H9 (cell line): Measurements from ENCODE around the gene PUDP. TPM values are rescaled to one million over a fixed set of nuclear protein-coding genes. Genes with fewer than 3 reads are reported as not detected.

Experiments used
- DNase-seq: peaks from one replicate; pipeline ENCODE4 v3.0.0-alpha.2; 2017
- H2AFZ ChIP-seq: one replicate; pipeline ENCODE4 v1.6.1; 2013; ENCODE audit warnings: mild to moderate bottlenecking, low read length, control low read depth, moderate library complexity
- H2AK5ac ChIP-seq: 2 replicates; pipeline ENCODE4 v1.6.1; 2013; ENCODE audit warnings: low read length, control low read depth, mixed read lengths; ENCODE audit not compliant: insufficient read length
- H2BK120ac ChIP-seq: one replicate; pipeline ENCODE4 v1.6.1; 2013; ENCODE audit warnings: low read depth, mild to moderate bottlenecking, low read length, control low read depth, inconsistent platforms; ENCODE audit not compliant: poor library complexity, severe bottlenecking
- H2BK12ac ChIP-seq: 2 replicates; pipeline ENCODE4 v1.6.1; 2013; ENCODE audit warnings: low read length, control low read depth, mixed read lengths, low read depth; ENCODE audit not compliant: insufficient read length
- H2BK15ac ChIP-seq: 2 replicates; pipeline ENCODE4 v1.6.1; 2013; ENCODE audit warnings: low read depth, low read length, control low read depth
- H2BK20ac ChIP-seq: one replicate; pipeline ENCODE4 v1.6.1; 2013; ENCODE audit warnings: low read depth, mild to moderate bottlenecking, low read length, control low read depth, inconsistent platforms; ENCODE audit not compliant: poor library complexity, severe bottlenecking
- H2BK5ac ChIP-seq: 2 replicates; pipeline ENCODE4 v1.6.1; 2013; ENCODE audit warnings: low read length, control low read depth, mixed read lengths; ENCODE audit not compliant: insufficient read length
- H3K14ac ChIP-seq: 2 replicates; pipeline ENCODE4 v1.6.1; 2013; ENCODE audit warnings: low read length, control low read depth; ENCODE audit not compliant: insufficient read depth
- H3K18ac ChIP-seq: 2 replicates; pipeline ENCODE4 v1.6.1; 2013; ENCODE audit warnings: low read depth, mild to moderate bottlenecking, mixed read lengths, low read length, control low read depth; ENCODE audit not compliant: insufficient read length
- H3K23ac ChIP-seq: 2 replicates; pipeline ENCODE4 v1.6.1; 2013; ENCODE audit warnings: low read length, control low read depth, mixed read lengths, low read depth; ENCODE audit not compliant: insufficient read length
- H3K23me2 ChIP-seq: 2 replicates; pipeline ENCODE4 v1.6.1; 2013; ENCODE audit warnings: low read depth, mild to moderate bottlenecking, mixed read lengths, low read length, control low read depth; ENCODE audit not compliant: insufficient read length, poor library complexity, severe bottlenecking
- H3K27ac ChIP-seq: 2 replicates; pipeline ENCODE4 v1.5.1; 2013; ENCODE audit warnings: low read length, control low read depth, mixed read lengths, low read depth; ENCODE audit not compliant: insufficient read length
- H3K27me3 ChIP-seq: 2 replicates; pipeline ENCODE4 v1.6.1; 2013; ENCODE audit warnings: low read length, control low read depth, inconsistent platforms; ENCODE audit not compliant: insufficient read depth
- H3K4ac ChIP-seq: 2 replicates; pipeline ENCODE4 v1.6.1; 2013; ENCODE audit warnings: low read depth, mild to moderate bottlenecking, control low read depth, inconsistent platforms, low read length, moderate library complexity
- H3K4me1 ChIP-seq: 2 replicates; pipeline ENCODE4 v1.6.1; 2013; ENCODE audit warnings: low read length, control low read depth, inconsistent platforms; ENCODE audit not compliant: insufficient read depth
- H3K4me2 ChIP-seq: 2 replicates; pipeline ENCODE4 v1.6.1; 2013; ENCODE audit warnings: low read length, control low read depth, mixed read lengths; ENCODE audit not compliant: insufficient read length, insufficient read depth
- H3K56ac ChIP-seq: 2 replicates; pipeline ENCODE4 v1.6.1; 2013; ENCODE audit warnings: low read depth, mild to moderate bottlenecking, mixed read lengths, low read length, control low read depth; ENCODE audit not compliant: insufficient read length
- H3K79me1 ChIP-seq: 2 replicates; pipeline ENCODE4 v1.6.1; 2013; ENCODE audit warnings: low read depth, mild to moderate bottlenecking, moderate library complexity, low read length, control low read depth, inconsistent platforms; ENCODE audit not compliant: insufficient read depth, poor library complexity, severe bottlenecking
- H3K79me2 ChIP-seq: 2 replicates; pipeline ENCODE4 v1.6.1; 2013; ENCODE audit warnings: low read length, control low read depth, inconsistent platforms; ENCODE audit not compliant: insufficient read depth
- H3K9ac ChIP-seq: 2 replicates; pipeline ENCODE4 v1.6.1; 2013; ENCODE audit warnings: low read length, control low read depth, mixed read lengths; ENCODE audit not compliant: insufficient read length; ENCODE audit errors: extremely low read depth
- H3K9me3 ChIP-seq: one replicate; pipeline ENCODE4 v1.6.1; 2013; ENCODE audit warnings: low read depth, low read length, inconsistent platforms; ENCODE audit not compliant: control insufficient read depth
- H3T11ph ChIP-seq: one replicate; pipeline ENCODE4 v1.6.1; 2013; ENCODE audit warnings: mild to moderate bottlenecking, low read length, control low read depth, inconsistent platforms
- H4K20me1 ChIP-seq: one replicate; pipeline ENCODE4 v1.6.1; 2013; ENCODE audit not compliant: control insufficient read depth, insufficient read length, insufficient read depth
- H4K5ac ChIP-seq: 2 replicates; pipeline ENCODE4 v1.6.1; 2013; ENCODE audit warnings: low read depth, mild to moderate bottlenecking, mixed read lengths, low read length, control low read depth; ENCODE audit not compliant: insufficient read length
- H4K8ac ChIP-seq: replicated peaks from 2 replicates; pipeline ENCODE4 v1.6.1; 2013; ENCODE audit warnings: low read length, control low read depth, mixed read lengths, low read depth; ENCODE audit not compliant: insufficient read length
- H4K91ac ChIP-seq: 2 replicates; pipeline ENCODE4 v1.6.1; 2013; ENCODE audit warnings: low read depth, mild to moderate bottlenecking, moderate library complexity, mixed read lengths, low read length, control low read depth; ENCODE audit not compliant: insufficient read length
- H3K27ac Mint-ChIP-seq, 3 experiments: 2 replicates in 2 of 3; 3 replicates in 1 of 3; pipeline ENCODE4 v1.8.0; 2020 to 2021; ENCODE audit warnings: mixed read lengths in 3 of 3, mild to moderate bottlenecking in 1 of 3, moderate library complexity in 1 of 3
- H3K27me3 Mint-ChIP-seq: 2 replicates; pipeline ENCODE4 v1.8.0; 2021; ENCODE audit warnings: low read depth, mild to moderate bottlenecking, moderate library complexity, mixed read lengths
- H3K36me3 Mint-ChIP-seq, 3 experiments: 2 replicates in 2 of 3; 3 replicates in 1 of 3; pipeline ENCODE4 v1.8.0; 2020 to 2021; ENCODE audit warnings: low read depth in 3 of 3, mixed read lengths in 3 of 3; ENCODE audit not compliant: insufficient read depth in 1 of 3
- H3K4me1 Mint-ChIP-seq, 2 experiments: 2 replicates each; pipeline ENCODE4 v1.8.0; 2020; ENCODE audit warnings: mixed read lengths in 2 of 2
- H3K4me3 Mint-ChIP-seq, 2 experiments: 2 replicates in 1 of 2; 3 replicates in 1 of 2; pipeline ENCODE4 v1.8.0; 2020 to 2021; ENCODE audit warnings: mild to moderate bottlenecking in 2 of 2, mixed read lengths in 2 of 2, moderate library complexity in 1 of 2
- H3K9me3 Mint-ChIP-seq, 2 experiments: 2 replicates in 1 of 2; 3 replicates in 1 of 2; pipeline ENCODE4 v1.8.0; 2020; ENCODE audit warnings: mild to moderate bottlenecking in 2 of 2, mixed read lengths in 2 of 2, moderate library complexity in 1 of 2
- WGBS: extraction: QIAGEN DNeasy Blood & Tissue Kit; methylation state at CpG from one replicate; pipeline ENCODE4 v1.1.7; 2013; ENCODE audit warnings: missing lambda C conversion rate, low lambda C conversion rate, mixed read lengths; ENCODE audit not compliant: insufficient read length; ENCODE audit errors: extremely low coverage; 5-methylcytosine and 5-hydroxymethylcytosine counted together
- total RNA-seq: library from RNA; stranded (reverse); gene quantifications from 2 replicates; pipeline ENCODE4 v1.2.1, GENCODE V29; 2021
- TF ChIP-seq, protein P1 (sequence below): fragments of 200-600 bp; sonication (generic); conservative IDR thresholded peaks from 3 replicates; pipeline ENCODE4 v1.8.0; 2021; ENCODE audit warnings: antibody characterized with exemption, mild to moderate bottlenecking

Gene PUDP
- total RNA-seq, 1 experiment from 2014 or later: 46.3 TPM

DNA sequence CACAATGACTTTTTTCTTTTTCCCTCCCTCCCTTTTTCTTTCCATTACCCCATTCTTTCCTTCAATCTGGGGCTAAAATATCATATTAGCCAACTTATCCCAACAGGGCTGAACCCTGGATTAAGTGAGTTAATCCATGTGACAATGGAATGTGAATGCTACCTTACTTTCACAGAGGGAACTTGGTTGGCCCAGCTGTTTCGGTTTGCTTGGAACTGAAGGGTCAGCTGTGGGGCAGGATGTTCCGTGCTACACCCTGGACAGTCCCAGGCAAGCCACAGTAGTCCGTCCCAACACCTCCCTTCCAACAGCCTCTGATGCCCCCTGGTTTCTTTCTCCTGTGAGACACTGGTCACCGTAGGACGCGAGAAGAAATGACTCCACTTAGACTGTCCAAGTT is 95.4 kb downstream of the PUDP start:
- H2BK120ac ChIP-seq: no peak overlapping the region
- no peaks in the 10 kb centered on the region for H3K27me3 ChIP-seq
- H3K79me2 ChIP-seq: no peaks in the 10 kb centered on the region
- H3K14ac ChIP-seq: no peak overlapping the region; the same call in 1 of the 2 replicates
- H2AK5ac ChIP-seq: no peak overlapping the region
- H3K9me3 ChIP-seq: no peaks in the 10 kb centered on the region
- no CpG with 5 or more reads among the region's 6 CpGs for WGBS
- no peak overlapping the region for H3K23ac ChIP-seq
- H3T11ph ChIP-seq: no peak overlapping the region
- H4K8ac ChIP-seq: no peak overlapping the region
- DNase-seq: no peak
- H2BK15ac ChIP-seq: no peak overlapping the region
- no peak overlapping the region for H4K5ac ChIP-seq
- no peaks in the 10 kb centered on the region for H3K79me1 ChIP-seq
- H3K9me3 Mint-ChIP-seq: no peaks in the 10 kb centered on the region
- H4K91ac ChIP-seq: no peak overlapping the region
- peaks cover 15 to 26% of the 10 kb centered on the region in 2 experiments for H3K4me1 Mint-ChIP-seq
- no peak overlapping the region for H2BK20ac ChIP-seq
- no peak overlapping the region for H3K18ac ChIP-seq
- H3K4ac ChIP-seq: no peak overlapping the region
- H3K27ac Mint-ChIP-seq: peak overlapping the region in 1 of 3 experiments; percentile 50; a peak in 2 of 7 replicates
- peaks cover 27 to 39% (median 27%) of the 10 kb centered on the region in 3 experiments for H3K36me3 Mint-ChIP-seq
- no peak overlapping the region for H2AFZ ChIP-seq
- H2BK5ac ChIP-seq: no peak overlapping the region
- no peaks in the 10 kb centered on the region for H3K4me1 ChIP-seq
- H4K20me1 ChIP-seq: no peaks in the 10 kb centered on the region
- no peaks in the 10 kb centered on the region for H3K23me2 ChIP-seq
- H3K56ac ChIP-seq: no peak overlapping the region
- H3K4me2 ChIP-seq: no peak overlapping the region
- H3K9ac ChIP-seq: no peak overlapping the region
- H3K4me3 Mint-ChIP-seq: no peak overlapping the region
- no peak overlapping the region for H3K27ac ChIP-seq
- TF ChIP-seq, protein P1, sequence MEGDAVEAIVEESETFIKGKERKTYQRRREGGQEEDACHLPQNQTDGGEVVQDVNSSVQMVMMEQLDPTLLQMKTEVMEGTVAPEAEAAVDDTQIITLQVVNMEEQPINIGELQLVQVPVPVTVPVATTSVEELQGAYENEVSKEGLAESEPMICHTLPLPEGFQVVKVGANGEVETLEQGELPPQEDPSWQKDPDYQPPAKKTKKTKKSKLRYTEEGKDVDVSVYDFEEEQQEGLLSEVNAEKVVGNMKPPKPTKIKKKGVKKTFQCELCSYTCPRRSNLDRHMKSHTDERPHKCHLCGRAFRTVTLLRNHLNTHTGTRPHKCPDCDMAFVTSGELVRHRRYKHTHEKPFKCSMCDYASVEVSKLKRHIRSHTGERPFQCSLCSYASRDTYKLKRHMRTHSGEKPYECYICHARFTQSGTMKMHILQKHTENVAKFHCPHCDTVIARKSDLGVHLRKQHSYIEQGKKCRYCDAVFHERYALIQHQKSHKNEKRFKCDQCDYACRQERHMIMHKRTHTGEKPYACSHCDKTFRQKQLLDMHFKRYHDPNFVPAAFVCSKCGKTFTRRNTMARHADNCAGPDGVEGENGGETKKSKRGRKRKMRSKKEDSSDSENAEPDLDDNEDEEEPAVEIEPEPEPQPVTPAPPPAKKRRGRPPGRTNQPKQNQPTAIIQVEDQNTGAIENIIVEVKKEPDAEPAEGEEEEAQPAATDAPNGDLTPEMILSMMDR: no peak
- H2BK12ac ChIP-seq: no peak overlapping the region
- no peaks in the 10 kb centered on the region; the same call in 1 of the 2 replicates for H3K27me3 Mint-ChIP-seq
